ENCODE results near the gene PIGBOS1. TPM values are rescaled to one million over a fixed set of nuclear protein-coding genes. Genes with fewer than 3 reads are reported as not detected.
"Not testable (repeated sequence)": the region's sequence is repeated elsewhere in the genome, so short reads cannot be mapped to it uniquely, and the experiment has no call there.

PIGBOS1 gene
- total RNA-seq, 1 donor from 2014 or later: 9.6 TPM

GRCh38 chr15:55289011-55289745 lies 29.7 kb downstream of the PIGBOS1 start:
- Mint-ChIP-seq H3K4me3 (ENCODE audit: unreplicated experiment) (peak overlapping the region; percentile 86), H3K4me1 (ENCODE audit: low read depth) (peaks cover 14% of the 10 kb centered on the region), H3K27me3 (ENCODE audit: low read depth) (no peaks in the 10 kb centered on the region), H3K36me3 (ENCODE audit: low read depth) (no peaks in the 10 kb centered on the region), H3K9me3 (ENCODE audit: low read depth) (no peaks in the 10 kb centered on the region), H3K27ac (ENCODE audit: unreplicated experiment) (peak overlapping the region; percentile 82)
- DNase-seq (ENCODE audit: low spot score): no peak
- TF ChIP-seq CTCF (IDR thresholded peaks at IDR 0.05): no peak

GRCh38 chr15:55288006-55288717 lies 30.8 kb downstream of the PIGBOS1 start:
- no peaks in the 10 kb centered on the region for H3K36me3 Mint-ChIP-seq (ENCODE audit: low read depth)
- H3K4me3 Mint-ChIP-seq (ENCODE audit: unreplicated experiment): peak overlapping the region; percentile 42
- no peak for DNase-seq (ENCODE audit: low spot score)
- peaks cover 14% of the 10 kb centered on the region for H3K4me1 Mint-ChIP-seq (ENCODE audit: low read depth)
- no peaks in the 10 kb centered on the region for H3K27me3 Mint-ChIP-seq (ENCODE audit: low read depth)
- H3K27ac Mint-ChIP-seq (ENCODE audit: unreplicated experiment): peak overlapping the region; percentile 32
- TF ChIP-seq CTCF (IDR thresholded peaks at IDR 0.05): no peak
- no peaks in the 10 kb centered on the region for H3K9me3 Mint-ChIP-seq (ENCODE audit: low read depth)

GRCh38 chr15:55286442-55287189 lies 32.3 kb downstream of the PIGBOS1 start:
- peaks cover 25% of the 10 kb centered on the region for H3K4me1 Mint-ChIP-seq (ENCODE audit: low read depth)
- H3K27me3 Mint-ChIP-seq (ENCODE audit: low read depth); H3K9me3 Mint-ChIP-seq (ENCODE audit: low read depth); H3K27ac Mint-ChIP-seq (ENCODE audit: unreplicated experiment); H3K36me3 Mint-ChIP-seq (ENCODE audit: low read depth); H3K4me3 Mint-ChIP-seq (ENCODE audit: unreplicated experiment); DNase-seq (ENCODE audit: low spot score): not testable (repeated sequence)

- Mint-ChIP-seq H3K4me3 (ENCODE audit: unreplicated experiment) (no peak overlapping the region), H3K27me3 (ENCODE audit: low read depth) (no peaks in the 10 kb centered on the region)
Measured at GRCh38 chr15:55284426-55284825, 34.5 kb downstream of the PIGBOS1 start.

More at GRCh38 chr15:55284426-55284825, 34.5 kb downstream of the PIGBOS1 start:
- H3K27ac Mint-ChIP-seq (ENCODE audit: unreplicated experiment): no peak overlapping the region
- H3K36me3 Mint-ChIP-seq (ENCODE audit: low read depth): no peaks in the 10 kb centered on the region
- H3K4me1 Mint-ChIP-seq (ENCODE audit: low read depth): peaks cover 28% of the 10 kb centered on the region
- DNase-seq (ENCODE audit: low spot score): no peak
- TF ChIP-seq CTCF (IDR thresholded peaks at IDR 0.05): no peak
- no peaks in the 10 kb centered on the region for H3K9me3 Mint-ChIP-seq (ENCODE audit: low read depth)
